GM19468 (cell line): ENCODE results near the gene FARSA.
"Not testable (repeated sequence)": the region's sequence is repeated elsewhere in the genome, so short reads cannot be mapped to it uniquely, and the experiment has no call there.

ENCODE experiments used
- ATAC-seq: cut with Tn5 transposase; IDR thresholded peaks from one replicate; pipeline ENCODE4 v1.9.1; 2021; ENCODE audit warnings: mild to moderate bottlenecking, moderate library complexity, moderate number of reproducible peaks; ENCODE audit not compliant: unreplicated experiment; ENCODE audit errors: extremely low read depth

Gene FARSA

DNA sequence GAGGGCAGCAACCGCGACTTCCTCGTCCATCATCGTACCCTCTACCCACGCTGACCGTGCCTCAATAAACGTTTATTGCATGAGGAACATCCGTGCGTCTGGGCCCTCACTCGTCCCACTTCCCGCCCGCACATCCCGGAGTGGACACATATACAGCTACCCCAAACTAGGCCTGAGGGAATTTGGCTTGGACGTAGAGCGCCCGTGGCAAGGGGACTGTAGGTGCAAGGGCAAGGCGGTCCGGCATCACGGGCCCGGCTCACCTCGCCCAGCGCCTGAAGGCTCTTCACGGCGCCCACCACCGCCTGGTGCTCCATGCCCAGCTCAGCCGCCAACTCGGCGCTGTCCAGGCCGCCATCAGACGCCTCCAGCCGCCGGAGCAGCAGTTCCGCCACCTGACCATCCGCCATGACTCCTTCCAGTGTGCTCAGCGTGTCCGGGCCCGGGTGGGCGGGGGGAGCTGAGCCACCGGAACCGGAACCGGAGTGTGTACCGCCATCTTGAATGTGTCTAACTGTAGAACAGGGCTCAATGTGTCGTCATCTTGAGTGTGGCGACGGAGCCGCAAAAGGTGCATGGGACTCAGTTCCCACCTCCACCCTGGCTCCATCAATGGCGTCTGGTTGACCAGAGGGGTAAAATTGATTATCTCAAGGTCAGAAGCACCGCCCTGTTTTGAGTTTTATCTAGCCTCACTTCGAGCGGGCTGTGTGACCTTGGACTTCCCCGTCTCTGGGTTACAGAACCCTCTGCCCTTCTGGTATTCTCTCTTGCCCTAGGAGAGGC, at the start of gene FARSA:
FARSA (minus strand) TSS at position 425 of the 786 bp plus-strand sequence; CDS start at position 410, 15 bp downstream.
- no peak for ATAC-seq

DNA sequence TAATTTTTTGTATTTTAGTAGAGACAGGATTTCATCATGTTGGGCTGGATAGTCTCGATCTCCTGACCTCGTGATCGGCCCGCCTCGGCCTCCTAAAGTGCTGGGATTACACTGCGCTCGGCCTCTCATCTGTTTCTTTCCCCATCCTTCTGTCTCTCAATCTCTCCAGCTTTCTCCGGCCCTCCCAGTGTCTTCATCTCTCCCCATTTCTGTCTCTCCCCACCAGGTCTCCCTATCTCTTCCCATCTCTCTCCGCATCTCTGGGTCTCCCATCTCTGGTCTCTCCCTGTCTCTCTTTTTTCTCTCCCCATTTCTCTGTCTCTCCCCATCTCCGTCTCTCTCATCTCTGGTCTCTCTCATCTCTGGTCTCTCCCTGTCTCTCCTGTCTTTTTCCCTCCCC, 49.6 kb upstream of the FARSA start:
- no peak for ATAC-seq

DNA sequence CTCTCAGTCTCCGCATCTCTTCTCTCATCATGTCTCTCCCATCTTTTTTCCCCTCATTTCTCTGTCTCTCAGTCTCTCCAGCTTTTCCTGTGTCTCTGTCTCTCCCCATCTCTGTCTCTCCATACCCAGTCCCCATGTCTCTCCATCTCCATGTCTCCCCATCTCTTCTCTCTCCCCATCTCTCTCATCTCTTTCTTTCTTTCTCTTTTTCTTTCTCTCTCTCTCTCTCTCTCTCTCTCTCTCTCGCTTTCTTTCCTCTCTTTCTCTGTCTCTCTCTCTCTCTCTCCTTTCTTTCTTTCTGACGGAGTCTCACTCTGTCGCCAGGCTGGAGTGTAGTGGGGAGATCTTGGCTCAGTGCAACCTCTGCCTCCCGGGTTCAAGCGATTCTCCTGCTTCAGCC, 49.1 kb upstream of the FARSA start:
- ATAC-seq, result no peak

DNA sequence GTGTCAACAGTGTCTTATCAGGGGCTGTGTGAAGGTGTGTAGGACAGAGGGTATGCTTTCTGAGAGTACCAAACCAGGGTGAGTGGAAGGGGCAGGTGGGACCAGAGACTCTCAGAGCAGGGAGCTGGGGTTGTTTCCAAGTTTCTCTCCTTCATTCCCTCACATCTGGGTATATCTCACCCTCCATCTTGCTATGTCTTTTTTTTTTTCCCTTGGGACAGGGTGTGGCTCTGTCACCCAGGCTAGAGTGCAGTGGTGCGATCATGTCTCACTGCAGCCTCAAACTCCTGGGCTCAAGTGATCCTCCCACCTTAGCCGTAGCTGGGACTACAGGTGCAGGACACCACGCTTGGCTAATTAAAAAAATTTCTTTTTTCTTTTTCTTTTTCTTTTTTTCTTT, 46.5 kb upstream of the FARSA start:
- ATAC-seq, result no peak

- ATAC-seq, result not testable (repeated sequence)
These were observed 42.6 kb upstream of the FARSA start for GRCh38 chr19:12976109-12976508.

DNA sequence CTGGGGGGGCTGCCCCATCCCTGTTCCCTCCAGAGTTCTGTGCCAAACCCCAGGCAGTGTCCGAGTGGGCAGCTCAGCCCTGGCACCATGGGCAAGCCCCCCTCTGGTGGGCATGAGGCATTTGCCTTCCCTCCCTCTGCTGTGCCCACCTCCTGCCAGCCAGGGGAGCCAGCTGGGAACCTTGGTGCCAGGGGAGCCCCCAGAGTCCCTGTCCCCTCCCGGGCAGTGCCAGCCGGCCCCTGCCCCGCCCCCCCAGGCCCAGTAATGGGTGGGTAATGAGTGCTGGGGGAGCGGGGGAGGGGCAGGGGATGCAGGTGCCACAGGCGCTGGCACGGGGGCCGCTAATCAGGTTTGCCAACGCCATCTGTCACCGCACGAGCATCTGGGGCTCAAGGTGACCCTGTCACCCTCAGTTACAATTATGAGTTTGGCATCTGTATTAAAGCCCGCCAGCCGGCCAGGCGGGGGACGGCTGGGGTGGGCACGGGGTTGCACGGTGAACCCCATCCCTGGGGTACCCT, 41.8 kb upstream of the FARSA start:
- no peak for ATAC-seq

DNA sequence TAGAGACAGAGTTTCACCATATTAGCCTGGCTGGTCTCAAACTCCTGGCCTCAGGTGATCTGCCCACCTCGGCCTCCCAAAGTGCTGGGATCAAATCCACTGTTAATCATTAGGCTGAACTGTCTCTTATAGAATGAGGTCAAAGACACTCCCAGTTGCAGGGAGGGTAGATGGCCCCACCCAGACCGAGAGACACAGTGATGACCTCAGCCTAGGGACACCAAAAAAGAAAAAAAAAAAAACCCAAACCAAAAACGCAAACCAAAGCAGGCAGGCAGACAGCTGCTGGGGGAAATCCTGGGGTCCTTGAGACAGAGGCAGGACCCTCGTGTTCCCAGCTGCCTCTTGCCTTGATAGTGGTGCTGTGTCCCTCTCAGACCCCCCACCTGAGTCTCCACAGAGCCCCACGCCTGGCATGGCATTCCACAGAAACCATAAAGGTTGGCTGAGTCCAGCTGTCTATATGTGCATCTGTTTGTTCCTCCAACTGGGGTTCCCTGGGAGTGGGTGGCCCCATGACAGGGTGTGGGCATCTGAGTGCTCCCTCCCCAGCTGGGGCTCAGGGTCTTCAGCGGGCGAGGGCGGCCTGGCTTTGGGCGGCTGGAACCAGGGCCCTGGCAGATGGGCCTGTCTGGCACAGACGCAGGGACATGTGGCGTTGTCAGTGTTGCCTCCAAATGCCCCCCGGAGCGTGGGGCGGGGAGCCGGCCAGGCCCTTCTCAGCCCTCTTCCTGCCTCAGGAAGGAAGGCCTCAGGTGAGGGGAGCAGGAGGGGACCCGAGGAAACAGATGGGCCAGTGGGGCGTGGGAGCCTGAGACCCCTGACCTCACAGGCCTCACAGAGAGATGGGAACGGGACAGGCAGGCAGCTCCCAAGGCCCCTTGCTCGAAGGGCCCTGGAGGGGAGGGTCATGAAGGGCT, 41.0 kb upstream of the FARSA start:
- no peak for ATAC-seq

DNA sequence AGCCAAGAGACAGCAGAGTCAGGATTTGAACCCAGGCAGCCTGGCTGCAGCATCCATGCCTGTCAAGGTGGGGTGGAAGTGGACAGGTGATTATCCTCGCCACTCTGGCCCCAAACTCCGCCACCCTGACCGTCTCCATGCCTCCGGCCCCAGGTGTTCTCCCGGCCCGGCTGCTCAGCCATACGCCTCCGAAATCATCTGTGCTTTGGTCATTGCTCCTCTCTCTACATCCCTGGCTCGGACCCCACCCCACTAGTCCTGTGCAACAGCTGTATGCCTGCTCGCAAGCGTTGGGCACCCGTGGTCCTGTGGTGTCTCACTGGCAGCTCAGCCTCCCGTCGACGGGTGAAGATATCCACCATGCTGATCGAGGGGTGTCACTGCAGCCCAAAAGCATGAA, 39.7 kb upstream of the FARSA start:
- no peak for ATAC-seq

DNA sequence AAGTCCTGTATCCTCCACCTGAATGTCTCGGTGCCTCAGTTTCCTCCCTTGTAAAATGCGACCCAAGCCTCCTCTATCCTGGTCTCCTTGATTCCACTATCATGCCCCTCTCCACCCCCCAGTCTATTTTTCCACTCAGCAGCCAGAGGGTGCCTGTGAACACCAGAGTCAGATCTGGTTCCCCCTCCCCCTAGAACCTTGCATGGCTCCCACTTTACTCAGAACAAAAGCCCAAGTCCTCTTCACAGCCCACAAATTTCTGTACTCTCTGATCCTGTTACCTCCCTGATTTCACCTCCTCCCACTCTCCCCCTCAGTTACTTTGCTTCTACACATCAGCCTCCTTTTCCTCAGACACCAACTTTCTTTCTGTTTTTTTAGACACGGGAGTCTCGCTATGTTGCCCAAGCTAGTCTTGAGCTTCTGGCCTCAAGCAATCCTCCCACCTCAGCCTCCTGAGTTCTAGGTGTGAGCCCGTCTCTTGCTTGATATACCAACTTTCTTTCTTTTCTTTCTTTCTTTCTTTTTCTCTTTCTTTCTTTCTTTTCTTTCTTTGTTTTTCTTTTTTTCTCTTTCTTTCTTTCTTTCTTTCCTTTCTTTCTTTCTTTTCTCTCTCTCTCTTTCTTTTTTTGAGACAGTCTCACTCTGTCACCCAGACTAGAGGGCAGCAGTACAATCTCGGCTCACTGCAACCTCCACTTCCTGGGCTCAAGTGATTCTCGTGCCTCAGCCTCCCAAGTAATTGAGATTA, 36.7 kb upstream of the FARSA start:
- no peak for ATAC-seq

DNA sequence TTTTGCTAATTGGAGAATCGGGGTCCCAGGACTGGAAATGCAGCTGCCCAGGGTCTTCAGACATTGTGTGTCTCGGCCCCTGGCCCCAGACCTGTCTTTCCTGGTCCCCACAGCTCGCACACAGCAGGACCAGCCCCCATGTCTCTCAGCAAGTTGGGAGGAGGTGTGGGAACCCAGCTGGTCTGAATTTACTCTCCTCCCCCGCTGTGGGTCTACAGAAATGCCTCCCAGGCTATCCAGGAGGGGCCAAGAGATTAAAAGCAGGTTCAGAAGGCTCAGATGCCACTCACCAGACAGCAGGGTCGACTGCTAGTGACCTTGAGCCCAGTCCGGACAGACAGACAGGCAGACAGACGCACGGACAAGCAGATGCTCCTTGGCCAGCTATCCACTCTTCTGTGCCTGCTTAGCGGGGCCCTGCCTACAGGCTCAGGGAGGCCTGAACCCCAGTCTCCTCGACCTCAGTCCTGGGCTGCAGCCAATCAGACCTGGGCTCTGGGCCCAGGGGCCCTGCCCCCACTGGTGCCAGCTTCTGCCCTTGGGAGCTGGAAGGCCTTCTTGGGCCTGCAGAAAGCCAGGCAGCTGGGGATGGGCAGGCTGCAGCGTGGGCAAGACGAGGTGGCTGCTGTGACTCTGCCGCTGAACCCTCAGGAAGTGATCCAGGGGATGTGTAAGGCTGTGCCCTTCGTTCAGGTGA, 35.9 kb upstream of the FARSA start, which contains the start of gene DAND5:
DAND5 (plus strand) TSS at position 285 of the 697 bp plus-strand sequence; CDS start at position 370, 85 bp downstream.
- no peak for ATAC-seq

DNA sequence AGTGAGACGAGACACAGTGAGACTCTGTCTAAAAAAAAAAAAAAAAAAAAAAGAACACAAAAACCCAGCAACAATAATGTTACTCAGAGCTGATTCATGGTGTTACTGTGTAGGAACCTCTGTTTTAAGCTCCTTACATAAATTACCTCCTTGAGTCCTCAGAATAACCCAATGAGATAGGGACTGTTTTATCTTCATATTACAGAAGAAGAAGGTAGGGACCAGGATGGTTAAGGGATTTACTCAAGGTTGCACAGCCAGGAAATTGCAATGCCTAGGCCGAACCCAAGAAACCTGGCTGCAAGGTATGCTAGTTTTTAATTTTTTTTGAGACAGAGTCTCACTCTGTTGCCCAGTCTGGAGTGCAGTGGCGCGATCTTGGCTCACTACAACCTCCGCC, 34.4 kb upstream of the FARSA start:
- ATAC-seq, result no peak

DNA sequence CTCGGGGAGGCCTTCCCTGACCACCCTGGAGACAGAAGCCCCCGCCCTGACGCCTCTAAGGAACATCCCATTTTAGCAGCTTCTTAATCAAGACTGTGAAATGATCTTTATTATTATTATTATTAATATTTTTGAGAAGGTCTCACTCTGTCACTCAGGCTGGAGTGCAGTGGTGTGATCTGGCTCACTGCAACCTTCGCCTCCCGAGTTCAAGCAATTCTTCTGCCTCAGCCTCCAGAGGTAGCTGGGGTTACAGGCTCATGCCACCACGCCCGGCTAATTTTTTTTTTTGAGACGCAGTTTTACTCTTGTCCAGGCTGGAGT, 32.3 kb upstream of the FARSA start:
- no peak for ATAC-seq

GRCh38 chr19:12965017-12965811, 31.7 kb upstream of the FARSA start:
- no peak for ATAC-seq

- ATAC-seq, result no peak
These were observed 26.0 kb upstream of the FARSA start for GRCh38 chr19:12959481-12959880.

GRCh38 chr19:12957389-12957952, 24.0 kb upstream of the FARSA start:
- not testable (repeated sequence) for ATAC-seq

GRCh38 chr19:12956446-12957388, 23.2 kb upstream of the FARSA start, which contains the start of gene GADD45GIP1:
Gene GADD45GIP1 (minus strand): TSS chr19:12957223. CDS start chr19:12957212, 11 bp downstream.
- no peak for ATAC-seq

DNA sequence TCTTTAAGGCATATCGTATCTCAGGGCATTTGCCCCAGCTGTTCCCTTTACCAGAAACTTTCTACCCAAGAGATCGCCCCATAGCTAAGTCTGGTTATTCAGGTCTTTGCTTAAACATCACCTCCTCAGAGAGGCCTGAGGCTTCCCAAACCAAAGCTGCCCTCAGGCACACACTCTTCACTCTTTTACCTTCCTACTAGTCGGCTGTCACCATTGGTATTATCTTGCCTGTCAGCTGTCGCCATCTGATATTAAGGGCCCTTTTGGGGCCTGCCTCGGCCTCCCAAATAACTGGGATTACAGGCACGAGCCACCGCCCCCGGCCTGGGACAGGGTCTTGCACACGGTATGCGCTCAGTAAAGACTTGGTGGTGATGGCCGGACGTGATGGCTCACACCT, 22.5 kb upstream of the FARSA start:
- no peak for ATAC-seq
